Pancreas (tissue), 10 donors: ENCODE measurements around the gene TSSK3. TPM values are rescaled to one million over a fixed set of nuclear protein-coding genes. Genes with fewer than 3 reads are reported as not detected.

Source experiments
- ATAC-seq, 4 donors: fragments of 200-7000 bp; cut with Tn5 transposase; one replicate each; pipeline versions ENCODE4 v1.8.0 to v1.9.1; 2020; ENCODE audit warnings: mild to moderate bottlenecking in 4 of 4, moderate library complexity in 4 of 4
- DNase-seq, 6 donors: peaks; one replicate each; pipeline ENCODE4 v3.0.0-alpha.2; 2020
- FAIRE-seq: peaks from 2 replicates; lab custom pipeline; 2012; peaks lifted over from hg19 to GRCh38; lab: Jason Lieb, UNC
- H3K27ac ChIP-seq, 4 donors: fragments of 200-600 bp; sonication (generic); 1 replicate in 3 of 4; 2 replicates in 1 of 4; pipeline versions ENCODE4 v1.5.0 to v1.8.0; 2020
- H3K27me3 ChIP-seq, 4 donors: fragments of 200-600 bp; one replicate each; pipeline ENCODE4 v1.8.0; 2021
- H3K36me3 ChIP-seq, 3 donors: fragments of 200-600 bp; sonication (generic) in 1 of 3; one replicate each; pipeline versions ENCODE4 v1.5.0 to v1.8.0; 2020 to 2021
- H3K4me1 ChIP-seq, 3 donors: fragments of 200-600 bp; one replicate each; pipeline ENCODE4 v1.8.0; 2021
- H3K4me3 ChIP-seq, 4 donors: fragments of 200-600 bp; sonication (generic) in 2 of 4; one replicate each; pipeline versions ENCODE4 v1.5.0 to v1.8.0; 2020 to 2021
- H3K9me3 ChIP-seq, 4 donors: fragments of 200-600 bp; one replicate each; pipeline ENCODE4 v1.8.0; 2021
- CTCF ChIP-seq, 4 donors: fragments of 200-600 bp; sonication (generic) in 3 of 4; IDR thresholded peaks; one replicate each; pipeline versions ENCODE4 v1.5.0 to v1.8.0; 2021; ENCODE audit warnings: antibody characterized with exemption in 4 of 4
- WGBS, 2 donors: extraction: QIAGEN DNeasy Blood & Tissue Kit; methylation state at CpG; one replicate each; pipeline ENCODE4 v1.1.7; 2013; 5-methylcytosine and 5-hydroxymethylcytosine counted together
- intact Hi-C, 3 donors: fragments of 100-400 bp; cut with DNase I; formaldehyde crosslinking; loops; one replicate each; pipeline versions ENCODE4 v1.11.1 to v1.14.2; 2022
- polyA plus RNA-seq, 2 donors: library from polyadenylated mRNA; stranded (reverse); fragments of 200-250 nt; gene quantifications; one replicate each; pipeline ENCODE4 v1.2.3, GENCODE V29; 2013
- total RNA-seq, 6 donors: library from RNA; stranded (reverse); fragmentation: NEBNext Ultra II Directional in 4 of 6; extraction: Animal tissue kit (Norgen Biotek cat#: 25700) in 4 of 6; gene quantifications; one replicate each; pipeline versions ENCODE4 v1.2.1 to v1.2.4, GENCODE V29; 2021 to 2023
- donor health status: healthy with polysubstance abuse.
- donor health status: DM: no; HTN: no; CAD: no; lungs with moderate emphysema.
- donor health status: DM: no; HTN: no; CAD: no.
- donor health status: control.
- donor health status: control.
- donor health status: Bipolar disorder and iron deficiency.
- donor health status: DM: yes; HTN: yes; CAD: no.
- donor health status: DM: no; HTN: no; CAD: no.
- donor health status: DM: no; HTN: no; CAD: no.
- donor health status: DM: yes; HTN: yes; CAD: no.

TSSK3 gene
- total and polyA plus RNA-seq, 8 donors, result 0.35 to 2.5 (median 1.3) TPM

GRCh38 chr1:32332290-32333079 is 29.9 kb upstream of the TSSK3 start:
- peak in 1 of 6 donors; percentile 20 for DNase-seq
- ATAC-seq, result no peak

GRCh38 chr1:32333251-32333963 is 28.9 kb upstream of the TSSK3 start:
- no peak for DNase-seq
- no peaks in the 10 kb centered on the region for H3K9me3 ChIP-seq
- TF ChIP-seq CTCF (IDR thresholded peaks at IDR 0.05), result no peak
- H3K4me1 ChIP-seq, result peaks cover 0 to 8% (median 6%) of the 10 kb centered on the region in 3 donors
- WGBS, 2 donors, result 88 to 93% methylated on average over 3 of the region's 3 CpGs
- H3K4me3 ChIP-seq, result no peak overlapping the region
- H3K36me3 ChIP-seq, result peaks cover 0 to 25% (median 9%) of the 10 kb centered on the region in 3 donors
- no peak overlapping the region for H3K27ac ChIP-seq
- no peaks in the 10 kb centered on the region for H3K27me3 ChIP-seq
- FAIRE-seq, result no peak
- ATAC-seq, result no peak
- intact Hi-C loops, result no loop called here

More at GRCh38 chr1:32332290-32333079, 29.9 kb upstream of the TSSK3 start:
- Histone ChIP-seq H3K27me3 (no peaks in the 10 kb centered on the region), H3K36me3 (peaks cover 0 to 30% (median 9%) of the 10 kb centered on the region in 3 donors), H3K4me3 (no peak overlapping the region), H3K9me3 (no peaks in the 10 kb centered on the region), H3K27ac (no peak overlapping the region), H3K4me1 (peaks cover 0 to 8% (median 6%) of the 10 kb centered on the region in 3 donors)
- intact Hi-C loops, result no loop called here
- TF ChIP-seq CTCF (IDR thresholded peaks at IDR 0.05), result no peak
- FAIRE-seq, result no peak
- 80 to 83% methylated on average over 2 to 3 of the region's 3 CpGs for WGBS, 2 donors

GRCh38 chr1:32334274-32334861 is 28.0 kb upstream of the TSSK3 start:
- Histone ChIP-seq H3K9me3 (no peaks in the 10 kb centered on the region), H3K27me3 (no peaks in the 10 kb centered on the region), H3K4me3 (peak overlapping the region in 1 of 4 donors; percentile 78), H3K27ac (no peak overlapping the region), H3K4me1 (peaks cover 0 to 8% (median 6%) of the 10 kb centered on the region in 3 donors), H3K36me3 (peaks cover 0 to 20% (median under 1%) of the 10 kb centered on the region in 3 donors)
- peak in 1 of 6 donors; percentile 52 for DNase-seq
- WGBS, 2 donors, result 73 to 80% methylated on average over 9 of the region's 9 CpGs
- intact Hi-C loops, result no loop called here
- ATAC-seq, result no peak
- TF ChIP-seq CTCF (IDR thresholded peaks at IDR 0.05), result no peak
- FAIRE-seq, result no peak

GRCh38 chr1:32334864-32335534 is 27.3 kb upstream of the TSSK3 start:
- TF ChIP-seq CTCF (IDR thresholded peaks at IDR 0.05), result peak; percentile 32 to 45 (median 40)
- H3K9me3 ChIP-seq, result no peaks in the 10 kb centered on the region
- peak overlapping the region; percentile 55 to 78 (median 59) for H3K4me3 ChIP-seq
- intact Hi-C loops, result no loop called here
- H3K27me3 ChIP-seq, result no peaks in the 10 kb centered on the region
- FAIRE-seq (no peak), ATAC-seq (peak; percentile 50 to 72 (median 65)), DNase-seq (peak in 5 of 6 donors; percentile 48 to 84 (median 70))
- H3K36me3 ChIP-seq, result peaks cover 0 to 20% (median 0%) of the 10 kb centered on the region in 3 donors
- 5 to 10% methylated on average over 27 to 46 of the region's 46 CpGs for WGBS, 2 donors
- peaks cover 0 to 8% (median 6%) of the 10 kb centered on the region in 3 donors for H3K4me1 ChIP-seq
- H3K27ac ChIP-seq, result peak overlapping the region in 1 of 4 donors; percentile 44
